Measurements from ENCODE around the gene TBC1D16. TPM values are rescaled to one million over a fixed set of nuclear protein-coding genes. Genes with fewer than 3 reads are reported as not detected.

TBC1D16 gene
- total RNA-seq, 2 donors from 2014 or later, result 29.9 to 30.9 TPM

- DNase-seq (no peak), ATAC-seq (no peak)
- intact Hi-C loops (cut with DNase I), result no loop called here
Observed at GRCh38 chr17:79928502-79929256, 107.0 kb downstream of the TBC1D16 start.

GRCh38 chr17:79927688-79928501 is 107.8 kb downstream of the TBC1D16 start:
- intact Hi-C loops (cut with DNase I), result no loop called here
- no peak for DNase-seq
- ATAC-seq, result no peak

GRCh38 chr17:79927136-79927661 is 108.5 kb downstream of the TBC1D16 start:
- DNase-seq (no peak), ATAC-seq (no peak)
- intact Hi-C loops (cut with DNase I), result no loop called here

GRCh38 chr17:79926605-79927135 is 109.0 kb downstream of the TBC1D16 start:
- ATAC-seq, result no peak
- intact Hi-C loops (cut with DNase I), result no loop called here
- DNase-seq, result no peak

- intact Hi-C loops (cut with DNase I), result no loop called here
- DNase-seq (no peak), ATAC-seq (no peak)
Observed at GRCh38 chr17:79926142-79926604, 109.5 kb downstream of the TBC1D16 start.

- ATAC-seq (peak; percentile 61 to 79), DNase-seq (peak; percentile 77)
- intact Hi-C loops (cut with DNase I), result no loop called here
Observed at GRCh38 chr17:79925242-79925957, 110.3 kb downstream of the TBC1D16 start.

- DNase-seq (no peak), ATAC-seq (no peak)
- intact Hi-C loops (cut with DNase I), result no loop called here
Observed at GRCh38 chr17:79924639-79924976, 111.1 kb downstream of the TBC1D16 start.

GRCh38 chr17:79923974-79924638 is 111.6 kb downstream of the TBC1D16 start:
- DNase-seq, result no peak
- ATAC-seq, result no peak
- intact Hi-C loops (cut with DNase I), result no loop called here

- DNase-seq, result no peak
- no peak for ATAC-seq
- intact Hi-C loops (cut with DNase I), result no loop called here
Observed at GRCh38 chr17:79922798-79923197, 112.9 kb downstream of the TBC1D16 start.

- intact Hi-C loops (cut with DNase I), result no loop called here
- no peak for ATAC-seq
Observed at GRCh38 chr17:79922116-79922601, 113.5 kb downstream of the TBC1D16 start.

GRCh38 chr17:79921411-79922115 is 114.1 kb downstream of the TBC1D16 start:
- intact Hi-C loops (cut with DNase I), result no loop called here
- no peak for ATAC-seq
- no peak for DNase-seq

More at GRCh38 chr17:79922116-79922601, 113.5 kb downstream of the TBC1D16 start:
- DNase-seq, result no peak

GRCh38 chr17:79920751-79921410 is 114.8 kb downstream of the TBC1D16 start:
- ATAC-seq (no peak), DNase-seq (peak; percentile 10)
- intact Hi-C loops (cut with DNase I), result no loop called here

- intact Hi-C loops (cut with DNase I), result loop anchor here (5.0 to 10.0 kb wide), 3 partner anchors 55 to 113 kb away; no protein-coding TSS in a partner anchor
- DNase-seq, result no peak
- ATAC-seq, result no peak
Observed at GRCh38 chr17:79919862-79920720, 115.6 kb downstream of the TBC1D16 start.

- peak; percentile 87 for DNase-seq
- intact Hi-C loops (cut with DNase I), result loop anchor here (5.0 to 10.0 kb wide), 3 partner anchors 56 to 112 kb away; no protein-coding TSS in a partner anchor
- ATAC-seq, result peak; percentile 94
Observed at GRCh38 chr17:79919164-79919585, 116.5 kb downstream of the TBC1D16 start.

GRCh38 chr17:79918581-79919163 is 117.0 kb downstream of the TBC1D16 start:
- no peak for DNase-seq
- no peak for ATAC-seq
- intact Hi-C loops (cut with DNase I), result loop anchor here (5.0 to 10.0 kb wide), 3 partner anchors 56 to 111 kb away; no protein-coding TSS in a partner anchor

All from left cardiac atrium (tissue), 4 donors.